Measurements from ENCODE around the gene STARD3.

Gene STARD3

DNA sequence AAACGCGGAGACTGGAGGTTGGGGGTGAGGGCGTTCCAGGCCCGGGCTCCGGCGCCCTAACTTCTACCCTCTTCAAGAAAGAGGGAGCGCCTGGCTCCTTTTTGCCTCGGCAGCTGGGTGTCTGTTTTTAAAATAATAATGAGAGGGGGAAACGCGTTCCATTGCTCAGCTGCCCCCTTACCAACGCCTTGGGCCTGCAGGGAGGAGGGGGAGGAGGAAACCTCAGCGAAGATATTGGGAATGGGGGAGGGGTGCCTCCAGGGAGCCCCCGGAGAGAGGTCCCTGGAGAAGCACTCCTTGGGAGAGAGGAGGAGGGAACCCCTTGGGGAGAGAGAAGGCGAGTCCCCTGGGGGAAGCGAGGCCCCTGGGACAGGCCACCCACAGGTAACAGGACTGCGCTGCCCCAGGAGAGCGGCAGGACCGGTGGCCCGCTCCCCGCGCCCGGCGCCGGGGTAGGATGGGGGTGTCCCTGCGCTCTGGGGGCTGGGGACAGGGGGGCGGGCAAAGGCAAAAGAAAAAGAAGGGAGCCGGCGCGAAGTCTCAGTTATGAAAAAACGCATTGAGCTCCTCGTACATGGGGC, 31.9 kb upstream of the STARD3 start:
- no peak for DNase-seq (ENCODE audit: low read depth)

DNA sequence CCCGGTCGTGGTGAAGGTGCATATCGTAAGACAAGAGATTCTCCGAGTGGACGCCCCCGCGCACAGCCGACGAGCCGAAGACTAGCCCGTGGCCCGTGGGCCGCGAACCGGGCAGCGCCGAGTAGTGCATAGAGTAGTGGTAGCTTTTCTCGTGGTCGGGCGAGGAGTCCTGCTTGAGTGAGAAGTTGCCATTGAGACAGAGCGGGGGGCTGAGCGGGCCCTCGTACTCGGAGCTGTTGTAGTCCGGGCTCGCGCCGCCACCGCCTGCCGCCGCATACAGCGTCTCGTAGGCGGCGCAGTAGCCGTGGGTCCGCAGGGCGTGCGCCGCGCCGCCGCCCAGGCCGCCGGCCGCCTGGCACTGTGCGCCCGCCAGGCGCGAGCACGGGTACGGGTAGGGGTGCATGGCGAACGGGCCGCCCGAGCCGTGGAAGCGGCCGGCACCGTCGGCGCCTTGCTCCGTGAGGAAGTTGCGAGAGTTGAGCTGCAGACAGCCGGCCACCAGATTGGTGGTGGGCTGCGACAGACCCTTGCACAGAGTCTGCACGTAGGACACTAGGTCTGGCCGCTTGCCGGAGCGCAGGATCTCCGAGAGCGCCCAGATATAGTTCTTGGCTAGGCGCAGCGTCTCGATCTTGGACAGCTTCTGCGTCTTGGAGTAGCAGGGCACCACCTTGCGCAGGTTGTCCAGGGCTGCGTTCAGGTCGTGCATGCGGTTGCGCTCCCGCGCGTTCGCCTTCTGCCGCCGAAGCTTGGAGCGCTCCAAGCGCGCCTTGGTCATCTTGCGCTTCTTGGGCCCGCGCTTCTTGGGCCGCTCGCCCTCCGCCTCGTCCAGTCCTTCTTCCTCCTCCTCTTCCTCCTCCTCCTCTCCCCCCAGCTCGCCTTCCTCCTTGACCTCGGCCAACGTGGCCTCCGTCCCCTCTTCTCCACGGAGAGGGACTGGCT, 31.2 kb upstream of the STARD3 start:
- no peak for DNase-seq (ENCODE audit: low read depth)

DNA sequence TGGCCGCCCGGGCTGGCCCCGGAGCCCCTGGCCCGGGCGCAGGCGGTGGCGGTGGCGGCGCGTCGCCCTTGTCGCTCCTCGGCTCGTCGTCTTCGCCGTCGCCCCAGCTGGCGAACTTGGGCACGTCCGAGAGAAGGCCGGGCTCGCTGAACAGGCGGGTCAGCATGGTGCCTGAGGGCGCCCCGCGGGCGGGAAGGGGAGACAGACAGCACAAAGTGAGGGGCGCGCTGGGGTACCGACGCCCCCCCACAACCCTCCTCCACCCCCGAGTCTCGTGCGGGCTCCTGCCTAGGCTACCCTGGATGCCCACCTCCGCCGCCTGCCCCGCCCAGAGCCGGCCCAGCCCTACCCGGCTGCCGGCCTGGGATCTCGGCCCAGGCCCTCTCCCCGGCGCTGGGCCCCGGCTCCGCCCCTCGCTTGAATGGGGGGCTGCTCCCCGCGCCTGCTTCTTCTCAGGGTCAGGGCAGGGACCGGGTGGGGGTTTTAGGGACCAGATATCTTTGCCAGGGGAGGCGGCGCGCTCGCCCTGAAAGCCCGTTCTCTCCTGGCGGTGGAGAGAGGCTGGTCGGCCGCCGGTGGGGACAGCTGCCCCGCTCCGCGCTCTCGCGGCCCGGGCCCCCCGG, 30.4 kb upstream of the STARD3 start:
- DNase-seq (ENCODE audit: low read depth) = no peak

DNA sequence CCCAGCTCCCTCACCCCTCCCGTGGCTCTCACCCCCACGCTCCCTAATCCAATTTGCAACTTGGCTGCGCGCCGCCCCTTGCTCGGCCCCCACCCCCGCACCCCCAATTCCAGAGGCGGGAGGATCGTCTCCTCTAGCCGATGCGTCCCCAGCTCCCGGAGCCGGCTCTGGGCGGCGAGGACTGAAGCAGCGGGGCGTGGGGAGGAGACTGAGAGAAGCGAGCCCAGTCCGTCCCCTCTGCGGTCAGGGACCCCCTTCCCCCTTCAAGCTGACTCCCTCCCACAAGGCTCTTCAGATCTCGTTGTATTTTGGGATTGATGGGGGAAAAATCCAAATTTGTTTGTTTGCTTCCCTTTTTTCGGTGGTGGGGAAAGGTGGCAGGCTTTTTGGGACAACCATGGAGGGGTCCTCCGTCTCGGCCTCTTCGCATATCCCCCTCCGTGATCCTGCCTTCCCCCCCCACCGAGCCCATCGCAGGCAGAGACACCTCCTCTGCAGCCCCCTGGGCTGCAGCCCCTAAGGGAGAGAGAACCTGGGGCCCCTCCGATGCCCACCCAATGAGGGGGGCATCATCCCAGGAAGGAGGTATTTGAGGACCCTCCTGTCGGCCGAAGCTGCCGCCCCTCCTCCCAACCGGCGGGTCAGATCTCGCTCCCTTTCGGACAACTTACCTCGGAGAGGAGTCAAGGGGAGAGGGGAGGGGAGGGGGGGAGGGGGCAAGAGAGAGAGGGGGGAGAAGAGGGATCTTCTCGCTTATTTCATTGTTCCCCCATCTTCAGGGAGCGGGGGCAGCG, 29.7 kb upstream of the STARD3 start:
- DNase-seq (ENCODE audit: low read depth) = no peak

DNA sequence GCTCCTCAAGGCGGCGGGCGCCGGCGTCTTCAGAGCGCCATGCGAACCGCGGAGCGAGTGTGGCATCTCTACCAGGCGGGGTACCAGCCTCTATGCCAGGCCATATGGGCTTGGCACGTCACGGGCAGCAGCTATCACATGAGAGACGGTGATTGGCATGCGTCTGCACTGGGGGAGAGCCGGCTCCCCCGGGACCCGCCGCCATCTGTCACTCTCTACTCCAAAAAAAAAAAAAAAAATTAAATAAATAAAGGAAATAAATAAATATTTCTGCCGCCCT, 29.2 kb upstream of the STARD3 start, which contains the start of gene NEUROD2:
Gene NEUROD2, minus strand, starts transcription at position 70 of the 280 bp plus-strand sequence. CDS start 1,321 bp downstream, outside the sequence.
- no peak for DNase-seq (ENCODE audit: low read depth)

DNA sequence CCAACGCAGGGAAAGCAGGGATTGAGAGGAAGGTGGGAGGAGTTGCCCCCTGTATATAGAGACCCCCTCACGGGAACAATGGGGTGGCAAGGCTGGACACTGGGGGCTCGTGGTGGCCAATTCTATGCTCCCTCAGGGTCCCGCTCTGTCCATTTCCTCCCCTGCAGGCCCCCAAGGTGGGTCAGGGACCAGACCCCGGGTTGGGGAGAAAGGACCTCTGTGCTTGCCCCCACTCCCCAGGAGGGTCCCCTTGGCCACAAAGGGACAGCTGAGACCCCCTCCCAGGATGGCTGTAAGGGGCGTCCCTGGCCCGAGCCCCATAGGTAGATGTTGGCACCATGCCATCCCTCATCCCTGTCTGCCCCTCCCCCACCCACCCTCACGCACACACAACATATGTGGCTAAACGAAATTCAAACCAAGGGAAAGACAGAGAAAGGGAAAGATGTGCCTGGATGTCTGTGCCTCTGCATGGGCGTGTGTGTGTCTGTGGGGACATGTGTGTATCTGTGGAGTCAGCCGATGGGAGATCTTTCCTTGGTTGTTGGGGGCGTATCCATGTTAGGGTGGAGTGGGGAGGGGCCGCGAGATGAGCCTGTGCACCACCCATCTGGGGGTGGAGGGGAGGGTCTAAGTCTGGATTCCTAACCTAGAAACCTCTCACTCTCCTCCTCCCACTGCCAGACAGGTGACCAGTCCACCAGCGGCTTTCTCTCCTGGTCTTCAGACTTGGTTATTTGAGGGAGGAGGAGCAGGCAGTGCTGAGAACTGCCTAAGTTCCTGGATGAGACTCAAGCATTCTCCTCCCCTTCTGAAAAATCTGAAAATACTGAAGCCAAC, 28.6 kb upstream of the STARD3 start:
- no peak for DNase-seq (ENCODE audit: low read depth)

DNA sequence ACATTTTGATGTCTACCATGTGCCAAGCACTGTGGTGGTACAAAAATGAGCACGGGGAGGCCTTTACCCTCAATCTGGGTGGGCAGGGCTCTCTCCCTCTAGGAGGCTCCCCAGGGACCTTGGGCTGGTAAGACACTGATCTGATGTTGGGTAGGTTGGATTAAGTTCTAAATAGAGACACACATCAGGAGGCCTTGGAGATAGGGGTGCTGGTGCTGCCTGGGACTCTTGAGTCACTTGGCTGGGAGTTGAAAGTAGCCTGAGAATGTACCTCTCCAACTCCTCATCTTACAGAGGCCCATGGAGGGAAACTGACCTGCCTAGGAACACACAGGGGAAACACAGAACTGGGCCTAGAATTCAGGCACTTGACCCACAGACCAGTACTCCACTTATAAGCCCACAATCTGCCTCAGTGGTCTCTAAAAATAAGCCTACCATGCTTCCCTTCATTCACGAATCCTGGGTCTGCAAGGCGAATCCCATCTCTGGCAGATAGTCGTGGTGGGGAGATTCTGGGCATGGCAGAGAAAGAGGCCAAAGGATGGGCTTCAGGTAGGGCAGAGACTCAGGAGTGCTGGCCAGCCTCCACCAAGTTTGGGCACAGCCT, 27.4 kb upstream of the STARD3 start:
- DNase-seq (ENCODE audit: low read depth) = no peak

DNA sequence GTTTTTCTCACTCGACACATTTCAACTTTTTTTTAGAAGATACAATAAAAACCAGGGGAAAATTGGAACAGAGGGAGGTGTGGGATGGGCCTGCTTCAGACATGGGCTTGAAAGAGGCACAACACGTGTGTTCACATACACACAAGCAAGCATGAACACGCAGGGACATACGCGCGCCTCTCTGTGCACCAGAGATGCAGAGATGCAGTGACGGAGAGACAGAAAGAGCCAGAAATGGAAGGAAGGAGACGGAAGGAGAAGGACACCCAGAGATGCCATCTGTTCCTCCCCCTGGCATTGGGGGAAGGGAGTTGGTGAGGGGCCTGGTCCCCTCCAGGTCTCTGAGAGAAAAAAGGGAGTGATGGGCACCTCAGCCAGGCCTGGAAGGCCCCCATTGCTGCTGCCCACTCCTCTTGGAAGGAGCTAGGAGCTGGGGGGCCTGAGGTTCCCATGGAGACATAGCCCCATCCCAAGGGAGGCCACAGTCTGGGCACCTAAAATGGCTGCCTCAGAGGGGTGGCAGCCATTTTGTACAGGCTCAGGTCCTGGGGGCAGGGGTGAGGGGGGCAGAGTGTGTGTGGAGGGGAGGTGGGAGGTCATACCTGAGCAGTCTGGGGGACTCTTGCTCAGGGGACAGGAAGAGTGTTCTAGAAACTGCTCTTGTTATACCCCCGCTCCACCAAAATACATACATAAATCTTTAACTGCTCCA, 25.4 kb upstream of the STARD3 start:
- DNase-seq (ENCODE audit: low read depth) = no peak

DNA sequence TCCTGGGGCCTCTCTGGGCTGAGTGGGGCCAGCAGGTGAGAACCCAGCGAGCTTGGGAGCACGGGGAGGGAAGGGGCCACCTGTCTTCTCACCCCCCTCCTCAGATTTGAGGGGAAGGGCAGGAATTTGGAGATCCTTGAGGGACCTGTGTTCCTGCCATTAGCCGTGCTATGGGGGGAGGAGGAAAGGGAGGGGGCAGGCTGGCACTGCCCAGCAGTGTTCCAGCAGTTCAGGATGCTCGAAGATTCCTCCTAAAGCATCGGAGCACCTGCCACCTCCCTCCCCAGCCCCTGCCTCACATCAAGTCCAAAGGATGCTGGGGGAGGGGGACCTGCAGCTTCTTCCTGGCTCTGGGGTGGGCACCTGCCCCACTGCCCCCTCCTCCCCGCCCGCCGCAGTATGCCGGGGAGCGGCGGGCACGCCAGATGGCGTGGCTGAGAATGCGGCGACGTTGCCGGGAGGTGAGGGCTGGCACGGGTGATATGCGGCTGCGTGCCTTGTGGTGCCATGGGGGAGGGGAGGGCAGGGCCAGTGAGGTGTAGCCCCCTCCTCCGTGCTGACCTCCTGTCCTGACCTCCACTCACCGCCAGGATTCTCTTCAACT, 24.6 kb upstream of the STARD3 start:
- DNase-seq (ENCODE audit: low read depth) = no peak

DNA sequence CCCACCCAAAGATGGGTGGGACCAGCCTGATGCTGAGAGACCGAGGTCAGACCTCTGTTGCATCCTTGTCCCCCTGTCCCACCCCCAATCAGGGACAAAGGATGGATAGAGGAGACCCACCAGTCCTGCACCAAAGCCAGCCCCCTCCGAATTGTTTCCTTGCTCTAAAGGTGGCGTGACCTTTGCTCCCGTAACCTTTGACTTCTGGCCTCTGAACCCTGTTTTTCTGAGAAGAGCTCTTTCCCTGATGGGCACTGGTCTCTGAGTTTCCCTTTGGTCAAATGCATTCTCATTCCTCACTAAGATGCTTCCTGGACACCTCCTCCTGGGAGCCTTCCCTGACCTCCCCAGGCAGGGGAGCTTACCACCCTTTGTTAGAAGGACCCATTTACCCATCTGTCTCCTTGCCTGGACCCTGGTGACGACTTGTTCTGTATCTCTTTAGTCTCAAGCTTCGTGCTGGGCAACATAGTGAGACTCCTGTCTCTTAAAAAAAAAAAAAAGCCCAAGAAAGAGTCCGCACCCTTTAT, 23.9 kb upstream of the STARD3 start:
- no peak for DNase-seq (ENCODE audit: low read depth)

DNA sequence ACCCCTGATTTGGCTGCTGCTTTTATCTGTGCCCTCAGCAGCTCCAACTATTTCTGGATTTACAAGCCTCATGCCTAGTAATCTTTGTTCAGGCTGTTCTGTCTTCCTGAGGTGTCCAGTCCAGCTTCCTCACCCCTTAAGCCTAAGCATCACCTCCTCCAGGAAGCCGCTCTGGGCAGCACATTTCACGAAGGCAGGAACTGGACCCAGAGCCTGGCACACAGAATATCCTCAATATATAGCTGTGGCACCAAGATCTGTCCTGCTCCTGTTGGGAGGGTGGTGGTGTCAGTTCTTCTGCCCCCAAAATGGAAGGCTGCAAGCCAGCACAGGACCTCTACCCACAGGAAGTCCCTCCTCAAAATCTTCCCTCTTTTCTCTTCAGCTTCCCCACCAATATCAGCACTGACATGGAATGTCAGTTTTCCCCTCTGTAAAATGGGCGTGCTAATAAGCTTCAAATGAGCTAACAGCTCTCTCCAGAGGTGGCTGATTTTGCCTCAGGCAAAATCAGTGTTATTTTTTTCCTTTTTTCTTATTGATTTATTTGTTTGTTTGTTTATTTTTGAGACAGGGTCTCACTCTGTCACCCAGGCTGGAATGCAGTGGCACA, 22.3 kb upstream of the STARD3 start:
- DNase-seq (ENCODE audit: low read depth) = no peak

DNA sequence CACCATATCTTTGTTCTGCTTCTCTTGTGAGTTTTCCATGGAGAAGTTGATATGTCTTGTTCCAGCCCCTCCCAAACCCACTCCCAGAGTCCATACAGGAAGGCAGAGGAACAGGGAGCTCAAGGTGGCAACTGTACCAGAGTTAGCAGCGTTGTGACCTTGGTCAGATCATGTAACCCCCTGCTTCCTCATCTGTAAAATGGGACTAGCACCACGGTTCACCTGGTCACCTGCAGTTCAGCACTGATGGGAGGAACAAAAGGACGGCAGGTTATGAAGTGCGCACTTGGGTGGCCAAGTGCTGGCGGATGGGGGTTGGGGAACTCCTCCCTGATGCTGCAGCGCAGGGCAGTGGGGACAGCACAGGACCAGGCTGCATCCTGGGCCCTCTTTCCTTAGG, 21.5 kb upstream of the STARD3 start:
- no peak for DNase-seq (ENCODE audit: low read depth)

DNA sequence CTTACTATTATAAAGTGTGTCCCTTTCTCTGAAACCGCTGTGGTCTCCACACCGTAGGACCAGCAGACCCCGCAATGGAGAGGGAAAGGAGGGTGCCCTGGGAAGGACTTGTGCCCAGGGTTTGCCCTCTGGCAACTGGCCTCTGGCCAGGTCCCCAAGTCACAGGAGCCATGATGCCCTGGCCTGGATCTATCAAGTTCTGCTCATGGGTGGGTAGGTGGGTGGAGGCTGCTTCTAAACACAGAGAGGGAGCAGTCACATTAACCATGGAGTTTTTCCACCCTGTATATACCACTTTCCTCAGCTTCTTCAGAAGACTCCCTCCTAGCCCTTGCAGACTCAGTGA, 19.9 kb upstream of the STARD3 start:
- DNase-seq (ENCODE audit: low read depth) = no peak

DNA sequence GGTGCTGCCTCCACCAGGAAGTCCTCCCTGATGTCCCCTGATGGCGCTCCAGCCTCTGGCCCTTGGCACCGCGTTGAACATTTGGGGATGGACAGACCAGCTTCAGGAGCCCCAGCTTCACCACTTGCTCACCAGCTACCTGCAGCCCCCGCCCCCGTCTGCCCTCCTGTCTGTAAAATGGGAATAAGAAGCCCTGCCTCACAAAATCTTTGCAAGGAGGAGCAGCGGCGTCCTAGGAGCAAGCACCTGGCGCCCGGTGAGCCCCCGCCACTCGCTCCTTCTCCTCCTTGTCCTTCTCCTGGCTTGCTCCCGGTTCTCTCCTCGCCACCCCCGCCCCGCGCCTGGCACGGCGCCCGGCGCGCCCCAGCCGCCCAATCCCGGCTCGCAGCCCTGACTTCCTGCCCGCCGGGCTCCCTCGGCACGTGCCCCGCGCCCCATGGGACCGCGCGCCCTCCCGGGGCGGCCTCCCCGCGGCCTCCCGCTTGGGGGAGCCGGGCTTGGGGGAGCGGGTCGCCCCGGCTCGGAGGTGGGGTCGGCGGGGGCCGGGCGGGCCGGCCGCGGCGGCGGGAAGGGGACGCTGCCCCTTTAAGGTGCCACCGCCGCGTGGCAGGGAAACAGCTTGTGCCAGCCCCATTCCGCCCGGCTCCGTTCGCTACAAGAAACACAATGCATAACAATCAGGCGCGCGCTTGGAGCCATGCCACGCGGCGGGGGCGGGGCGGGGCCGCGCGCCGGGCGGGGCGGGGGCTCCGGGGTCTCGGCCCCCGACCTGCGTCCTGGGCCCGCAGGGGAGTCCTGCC, 19.3 kb upstream of the STARD3 start:
- no peak for DNase-seq (ENCODE audit: low read depth)

DNA sequence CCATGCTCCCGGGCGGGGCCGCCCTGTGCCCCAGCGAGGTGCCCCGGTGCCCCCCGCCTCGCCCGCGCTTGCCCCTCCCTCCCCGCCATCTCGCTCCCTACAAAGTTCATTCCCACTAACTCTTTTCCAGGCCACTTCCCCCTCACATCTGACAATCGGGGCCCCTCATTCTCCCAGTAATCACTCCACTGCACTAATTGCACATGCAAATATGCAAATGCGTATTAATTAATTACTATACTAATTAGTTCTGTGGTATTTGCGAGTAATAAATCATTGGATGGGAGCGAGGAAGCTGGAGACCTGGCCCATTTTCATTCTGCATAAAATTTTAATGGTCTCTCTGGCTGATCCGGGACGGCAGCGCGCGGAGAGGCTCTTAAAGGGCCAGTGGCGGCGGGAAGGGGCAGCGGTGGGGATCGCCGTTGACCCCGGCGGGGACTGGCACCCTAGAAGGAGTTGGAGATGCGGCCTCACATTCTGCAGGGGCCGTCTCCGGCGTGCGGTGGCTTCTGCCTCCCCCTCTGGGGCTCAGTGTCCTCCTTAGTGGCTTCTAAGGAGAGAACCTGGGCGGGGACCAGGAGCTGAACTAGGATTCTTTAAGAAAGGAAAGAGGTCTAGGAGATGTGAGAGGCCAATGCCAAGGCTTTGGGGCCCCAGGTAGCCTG, 18.6 kb upstream of the STARD3 start:
- no peak for DNase-seq (ENCODE audit: low read depth)

DNA sequence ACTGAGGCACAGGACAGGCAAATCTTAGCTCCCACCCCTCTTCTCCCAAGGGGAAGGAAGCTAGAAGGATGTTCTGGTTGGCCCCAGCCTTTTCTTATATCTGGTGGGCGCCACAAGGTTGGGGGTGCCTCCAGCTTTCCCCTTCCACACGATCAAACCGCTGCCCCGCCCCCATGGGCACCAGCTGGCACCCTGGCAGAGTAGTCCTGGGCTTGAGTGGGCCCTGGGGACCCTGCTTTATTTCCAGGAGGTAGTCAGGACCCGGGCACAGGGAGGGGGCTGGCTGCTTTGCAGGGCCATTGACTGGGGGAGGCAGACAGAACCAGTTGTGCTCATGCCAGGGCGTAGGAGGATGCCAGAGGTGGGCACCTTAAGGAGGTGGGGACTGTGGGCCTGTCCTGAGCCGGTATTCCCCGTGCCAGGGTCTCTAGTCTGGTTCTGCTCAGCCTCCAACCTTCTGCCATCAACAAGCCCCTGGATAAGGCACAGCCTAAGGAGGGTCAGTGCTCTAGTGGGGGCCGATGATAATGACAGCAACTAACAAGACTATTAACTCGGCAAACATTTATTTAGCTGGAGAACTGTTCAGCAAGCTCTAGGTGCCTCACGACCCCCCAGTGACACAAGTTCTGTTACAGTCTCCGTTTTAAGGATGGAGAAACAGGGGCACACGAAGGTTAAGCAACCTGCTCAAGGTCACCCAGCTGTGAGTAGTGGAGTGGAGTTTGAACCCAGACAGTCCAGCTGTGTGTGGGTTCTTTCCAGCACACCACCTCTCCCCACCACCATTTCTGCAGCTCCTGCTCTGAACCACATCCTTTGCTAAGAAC, 17.8 kb upstream of the STARD3 start:
- no peak for DNase-seq (ENCODE audit: low read depth)

DNA sequence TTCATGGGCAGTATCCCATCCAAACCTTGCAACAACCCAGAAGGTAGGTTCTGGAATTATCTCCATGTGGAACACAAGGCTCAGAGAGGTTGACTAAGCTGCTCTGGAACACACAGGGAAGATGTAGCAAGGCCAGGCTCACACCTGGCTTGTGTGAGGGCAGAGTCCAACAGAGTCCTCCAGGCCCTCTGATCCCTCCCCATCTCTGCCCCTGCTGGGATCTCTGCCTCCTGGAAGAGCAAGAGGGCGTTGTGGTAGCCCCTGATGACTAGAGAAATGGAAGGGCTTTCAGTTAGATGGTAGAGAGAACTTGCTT, 17.2 kb upstream of the STARD3 start:
- DNase-seq (ENCODE audit: low read depth) = no peak

All from fibroblast of the conjunctiva (primary cell).